HCT116 (cell line): ENCODE data around the gene DDX3X. TPM values are rescaled to one million over a fixed set of nuclear protein-coding genes. Genes with fewer than 3 reads are reported as not detected.
"Not testable (repeated sequence)": the region's sequence is repeated elsewhere in the genome, so short reads cannot be mapped to it uniquely, and the experiment has no call there.

Experiments
- ATAC-seq: fragments of 200-7000 bp; cut with Tn5 transposase; 2 replicates; pipeline ENCODE4 v1.9.1; 2020; ENCODE audit warnings: mild to moderate bottlenecking, moderate library complexity
- BruUV-seq: library from RNA; stranded (reverse); fragments of 400-500 nt; replicated peaks from 2 replicates; lab custom pipeline; 2021; lab: Mats Ljungman, UMichigan
- CTCF ChIA-PET: fragments of 300-600 bp; sonication (Branson Sonifier 250); formaldehyde crosslinking; loops from one replicate; lab custom pipeline; 2021; ENCODE audit warnings: antibody characterized with exemption; lab: Charles Lee
- POLR2A ChIA-PET: fragments of 300-600, 350-600 bp; sonication (Branson Sonifier 250); formaldehyde crosslinking; loops from one replicate; lab custom pipeline; 2021; ENCODE audit warnings: antibody characterized with exemption; lab: Charles Lee
- RAD21 ChIA-PET, 2 experiments: fragments of 300-600 bp; sonication (Branson Sonifier 250); formaldehyde crosslinking; loops; one replicate each; lab custom pipeline; 2023; ENCODE audit warnings: low total read pairs in 2 of 2; ENCODE audit not compliant: uncharacterized antibody in 2 of 2, unreplicated experiment in 2 of 2, low non-redundant PET in 1 of 2; lab: Charles Lee
- DNase-seq: peaks from one replicate; pipeline ENCODE4 v3.0.0-alpha.2; 2010; ENCODE audit warnings: low read depth, low spot score
- H2AFZ ChIP-seq: fragments of 200-600 bp; shearing (Covaris generic), sonication (generic); 2 replicates; pipeline ENCODE4 v1.6.1; 2017; ENCODE audit warnings: low read depth, mixed run types, mixed read lengths, antibody characterized with exemption, low read length; ENCODE audit not compliant: poor library complexity, severe bottlenecking
- H3K27ac ChIP-seq: 2 replicates; pipeline ENCODE4 v1.5.1; 2012; ENCODE audit warnings: low read depth, low read length
- H3K27me3 ChIP-seq: fragments of 200-600 bp; sonication (generic); 2 replicates; pipeline ENCODE4 v1.6.1; 2016; ENCODE audit warnings: mixed run types, low read length, mixed read lengths; ENCODE audit not compliant: insufficient read depth
- H3K36me3 ChIP-seq, 2 experiments: fragments of 200-500 bp in 1 of 2; fragments of 200-600 bp in 1 of 2; sonication (Bioruptor generic) in 1 of 2; sonication (generic) in 1 of 2; 2 replicates each; pipeline versions ENCODE4 v1.5.1 to v1.6.1; 2014 to 2016; ENCODE audit warnings: low read length in 2 of 2, inconsistent platforms in 1 of 2, mixed read lengths in 1 of 2, mixed run types in 1 of 2; ENCODE audit not compliant: insufficient read depth in 2 of 2, control insufficient read depth in 1 of 2
- H3K4me1 ChIP-seq, 2 experiments: fragments of 200-600 bp in 1 of 2; sonication (generic) in 1 of 2; 2 replicates each; pipeline versions ENCODE4 v1.5.1 to v1.6.1; 2012 to 2017; ENCODE audit warnings: low read length in 2 of 2, inconsistent platforms in 1 of 2, mild to moderate bottlenecking in 1 of 2, mixed read lengths in 1 of 2, mixed run types in 1 of 2, moderate library complexity in 1 of 2; ENCODE audit not compliant: insufficient read depth in 2 of 2, control insufficient read depth in 1 of 2
- H3K4me2 ChIP-seq: fragments of 200-600 bp; sonication (generic); 2 replicates; pipeline ENCODE4 v1.6.1; 2017; ENCODE audit warnings: mixed run types, low read length, mixed read lengths
- H3K4me3 ChIP-seq, 2 experiments: fragments of 200-600 bp in 1 of 2; sonication (generic) in 1 of 2; replicated peaks in 1 of 2; 2 replicates each; pipeline ENCODE4 v1.5.1; 2011 to 2016; ENCODE audit warnings: low read length in 2 of 2, control low read depth in 1 of 2, low read depth in 1 of 2, mild to moderate bottlenecking in 1 of 2, mixed read lengths in 1 of 2, mixed run types in 1 of 2
- H3K79me2 ChIP-seq: fragments of 200-600 bp; sonication (generic); 2 replicates; pipeline ENCODE4 v1.6.1; 2017; ENCODE audit warnings: mild to moderate bottlenecking, mixed run types, low read length, moderate library complexity, mixed read lengths; ENCODE audit not compliant: insufficient read depth
- H3K9ac ChIP-seq: fragments of 200-600 bp; sonication (generic); 2 replicates; pipeline ENCODE4 v1.6.1; 2016; ENCODE audit warnings: low read length, mixed read lengths
- H3K9me2 ChIP-seq: fragments of 200-600 bp; sonication (generic), shearing (Covaris generic); 2 replicates; pipeline ENCODE4 v1.6.1; 2017; ENCODE audit warnings: mixed run types, mild to moderate bottlenecking, moderate library complexity; ENCODE audit not compliant: insufficient read depth
- H3K9me3 ChIP-seq, 2 experiments: fragments of 200-500 bp in 1 of 2; fragments of 200-600 bp in 1 of 2; sonication (Bioruptor generic) in 1 of 2; sonication (generic) in 1 of 2; 2 replicates each; pipeline ENCODE4 v1.6.1; 2014 to 2017; ENCODE audit warnings: low read length in 2 of 2, mixed read lengths in 2 of 2, inconsistent platforms in 1 of 2, low read depth in 1 of 2, mild to moderate bottlenecking in 1 of 2, mixed run types in 1 of 2, moderate library complexity in 1 of 2; ENCODE audit not compliant: control insufficient read depth in 1 of 2, insufficient read depth in 1 of 2
- H4K20me1 ChIP-seq: fragments of 200-600 bp; sonication (generic), shearing (Covaris generic); 2 replicates; pipeline ENCODE4 v1.6.1; 2017; ENCODE audit warnings: mixed run types, mild to moderate bottlenecking, moderate library complexity; ENCODE audit not compliant: insufficient read depth
- CEBPB ChIP-seq: IDR thresholded peaks from 2 replicates; pipeline ENCODE4 v1.6.1; 2012; ENCODE audit warnings: low read depth
- EGR1 ChIP-seq: IDR thresholded peaks from 2 replicates; pipeline ENCODE4 v1.6.1; 2012; ENCODE audit warnings: low read depth
- EZH2 ChIP-seq: fragments of 200-600 bp; sonication (generic); IDR thresholded peaks from 2 replicates; pipeline ENCODE4 v1.6.1; 2017; ENCODE audit warnings: antibody characterized with exemption, mixed run types
- FOSL1 ChIP-seq: IDR thresholded peaks from 2 replicates; pipeline ENCODE4 v1.6.1; 2012; ENCODE audit warnings: low read depth
- MAX ChIP-seq: IDR thresholded peaks from 2 replicates; pipeline ENCODE4 v1.6.1; 2012
- SIN3A ChIP-seq: IDR thresholded peaks from 2 replicates; pipeline ENCODE4 v1.6.1; 2012; ENCODE audit warnings: low read depth
- SRF ChIP-seq: IDR thresholded peaks from 2 replicates; pipeline ENCODE4 v1.6.1; 2012; ENCODE audit warnings: low read depth
- ZBTB33 ChIP-seq: IDR thresholded peaks from 2 replicates; pipeline ENCODE4 v1.6.1; 2011; ENCODE audit warnings: mild to moderate bottlenecking, low read length, moderate library complexity; ENCODE audit not compliant: insufficient replicate concordance; ENCODE audit errors: extremely low read depth
- ZFX ChIP-seq: fragments of 450-650 bp; IDR thresholded peaks from 2 replicates; pipeline ENCODE4 v1.6.1; 2017
- intact Hi-C: fragments of 100-400 bp; cut with micrococcal nuclease; formaldehyde crosslinking; loops from 2 replicates; pipeline ENCODE4 v1.10.0; 2022
- total RNA-seq: library from RNA; stranded (reverse); gene quantifications from one replicate; pipeline ENCODE4 v1.2.1, GENCODE V29; 2021; ENCODE audit not compliant: unreplicated experiment

Gene DDX3X
- total RNA-seq, 1 experiment from 2014 or later = 253 TPM

- ChIA-PET RAD21 (no interaction called here), POLR2A (no interaction called here)
- DNase-seq = no peak
Observed at GRCh38 chrX:41369152-41369551, 35.2 kb downstream of the DDX3X start.

GRCh38 chrX:41371575-41371974 lies 37.6 kb downstream of the DDX3X start:
- RAD21 ChIA-PET, H3K36me3 ChIP-seq, H3K79me2 ChIP-seq, H3K9me2 ChIP-seq, H3K9ac ChIP-seq, DNase-seq, H3K9me3 ChIP-seq, H3K4me3 ChIP-seq, ATAC-seq, H3K4me2 ChIP-seq, BruUV-seq, H3K4me1 ChIP-seq, H4K20me1 ChIP-seq, H3K27me3 ChIP-seq, H3K27ac ChIP-seq, CTCF ChIA-PET, intact Hi-C loops, POLR2A ChIA-PET, H2AFZ ChIP-seq: not testable (repeated sequence)

More at GRCh38 chrX:41369152-41369551, 35.2 kb downstream of the DDX3X start:
- no peaks in the 10 kb centered on the region for H3K9me2 ChIP-seq
- no peaks in the 10 kb centered on the region for H3K27me3 ChIP-seq
- TF ChIP-seq FOSL1 (no peak), EZH2 (no peak), EGR1 (no peak), SIN3A (no peak), ZBTB33 (no peak), SRF (no peak), CEBPB (no peak), MAX (no peak), ZFX (no peak)
- TF ChIP-seq, all 23 proteins: peak for 0
- Histone ChIP-seq H3K4me3 (no peak overlapping the region), H3K36me3 (no peaks in the 10 kb centered on the region), H3K27ac (no peak overlapping the region), H3K9me3 (no peaks in the 10 kb centered on the region), H4K20me1 (no peaks in the 10 kb centered on the region), H3K4me1 (no peaks in the 10 kb centered on the region), H3K4me2 (no peak overlapping the region), H3K9ac (no peak overlapping the region), H2AFZ (no peak overlapping the region), H3K79me2 (no peaks in the 10 kb centered on the region)
- ATAC-seq = no peak
- BruUV-seq = no TSS peak
- intact Hi-C loops = no loop called here
- CTCF ChIA-PET = no interaction called here
